Renal pelvis (tissue), 4 donors: ENCODE data around the gene TUBG2. TPM values are rescaled to one million over a fixed set of nuclear protein-coding genes. Genes with fewer than 3 reads are reported as not detected.

Experiments used
- DNase-seq: peaks from one replicate; pipeline ENCODE4 v3.0.0-alpha.2; 2013
- polyA plus RNA-seq, 3 donors: library from polyadenylated mRNA; unstranded; fragments of 120-200 nt; gene quantifications; one replicate each; pipeline ENCODE4 v1.2.1, GENCODE V29; 2013; ENCODE audit not compliant: insufficient read length in 3 of 3

The TUBG2 gene
- polyA plus RNA-seq, 3 donors: 25.1 to 42.7 (median 38.7) TPM

- DNase-seq: no peak
These were observed 35.4 kb downstream of the TUBG2 start for GRCh38 chr17:42694524-42694923.

DNA sequence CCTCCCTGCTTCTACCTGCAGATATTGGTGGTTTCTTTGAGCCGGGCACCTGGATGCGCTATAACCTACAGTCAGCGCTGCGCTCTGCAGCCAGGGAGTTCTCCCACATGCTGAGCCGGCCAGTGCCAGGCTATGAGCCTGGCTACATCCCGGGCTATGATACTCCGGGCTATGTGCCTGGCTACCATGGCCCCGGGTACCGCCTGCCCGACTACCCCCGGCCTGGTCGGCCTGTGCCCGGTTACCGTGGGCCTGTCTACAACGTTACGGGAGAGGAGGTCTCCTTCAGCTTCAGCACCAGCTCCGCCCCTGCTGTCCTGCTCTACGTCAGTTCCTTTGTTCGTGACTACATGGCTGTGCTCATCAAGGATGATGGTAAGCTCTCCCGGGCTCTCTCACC lies 36.4 kb downstream of the TUBG2 start:
- DNase-seq: no peak

DNA sequence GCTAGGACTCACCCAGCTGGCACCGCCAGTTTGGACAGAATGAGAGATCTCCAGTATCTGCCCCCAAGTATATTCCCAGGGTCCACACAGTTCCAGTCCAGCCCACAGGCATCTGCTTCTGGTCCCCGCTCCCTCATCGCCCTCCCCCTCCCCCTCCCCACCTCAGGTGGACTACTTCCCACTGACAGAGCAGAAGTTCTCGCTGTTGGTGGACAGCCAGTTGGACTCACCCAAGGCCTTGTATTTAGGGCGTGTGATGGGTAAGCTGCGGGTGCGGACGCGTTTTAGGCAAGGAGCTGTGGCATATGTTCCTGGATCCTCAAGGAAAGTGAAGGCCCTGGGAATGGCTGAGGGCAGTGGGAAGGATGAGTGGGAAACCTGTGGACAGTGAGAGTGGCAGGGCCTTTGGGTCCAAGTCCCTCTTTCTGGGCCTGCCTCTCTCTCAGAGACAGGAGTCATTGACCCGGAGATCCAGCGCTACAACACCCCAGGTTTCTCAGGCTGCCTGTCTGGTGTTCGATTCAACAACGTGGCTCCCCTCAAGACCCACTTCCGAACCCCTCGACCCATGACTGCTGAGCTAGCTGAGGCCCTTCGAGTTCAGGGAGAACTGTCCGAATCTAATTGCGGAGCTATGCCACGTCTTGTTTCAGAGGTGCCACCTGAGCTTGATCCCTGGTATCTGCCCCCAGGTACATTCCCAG lies 38.2 kb downstream of the TUBG2 start:
- DNase-seq: no peak

DNA sequence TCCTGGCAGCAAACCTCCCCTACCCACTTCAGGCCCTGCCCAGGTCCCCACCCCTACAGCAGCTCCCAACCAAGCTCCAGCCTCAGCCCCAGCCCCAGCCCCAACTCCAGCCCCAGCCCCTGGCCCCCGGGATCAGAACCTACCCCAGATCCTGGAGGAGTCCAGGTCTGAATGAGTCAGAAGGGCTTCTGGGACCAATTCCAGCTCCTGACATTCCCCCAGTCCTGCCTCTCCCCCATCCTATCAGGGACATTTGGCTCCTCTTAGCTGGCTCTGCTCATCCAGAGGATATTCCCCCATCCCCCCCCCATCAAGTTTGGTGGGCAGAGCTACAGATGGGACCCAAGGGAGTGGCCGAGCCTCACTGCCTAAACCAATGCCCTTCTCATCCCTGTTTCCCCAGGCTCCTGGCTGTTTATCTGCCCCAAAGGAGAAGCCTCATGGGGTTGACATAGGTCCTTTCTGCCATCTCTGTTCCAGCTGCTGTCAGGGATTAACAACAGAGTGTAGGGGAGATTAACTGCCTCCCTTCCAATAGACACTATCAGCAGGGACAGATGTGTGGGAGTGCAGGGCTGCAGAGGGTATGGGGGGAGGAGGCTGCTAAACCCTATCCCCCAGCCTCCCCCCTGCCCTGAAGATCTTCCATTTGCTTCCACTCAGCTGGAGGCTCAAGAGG lies 39.8 kb downstream of the TUBG2 start:
- DNase-seq: no peak

- no peak for DNase-seq
These were observed 40.3 kb downstream of the TUBG2 start for GRCh38 chr17:42699415-42699740.

- no peak for DNase-seq
These were observed 41.7 kb downstream of the TUBG2 start for GRCh38 chr17:42700586-42701289.

DNA sequence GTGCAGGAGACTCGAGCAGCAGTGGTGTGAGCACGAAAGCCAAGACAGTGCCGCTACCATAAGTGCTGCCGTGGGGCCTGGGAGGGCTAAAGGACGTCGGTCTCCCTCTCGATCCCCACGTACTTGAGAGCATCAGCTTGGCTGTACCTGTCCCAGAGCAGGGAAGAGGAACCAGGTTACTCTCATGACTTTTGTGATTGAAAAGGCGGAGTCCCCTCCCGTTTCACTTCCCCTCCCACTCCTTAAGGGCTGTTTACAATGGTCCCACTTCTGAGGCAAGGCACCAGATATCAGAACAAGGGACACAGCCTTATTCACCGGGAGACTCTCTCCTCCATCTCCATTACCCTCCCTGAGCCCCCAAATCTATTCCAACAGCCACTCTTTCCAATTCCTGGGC lies 43.4 kb downstream of the TUBG2 start:
- DNase-seq: no peak

DNA sequence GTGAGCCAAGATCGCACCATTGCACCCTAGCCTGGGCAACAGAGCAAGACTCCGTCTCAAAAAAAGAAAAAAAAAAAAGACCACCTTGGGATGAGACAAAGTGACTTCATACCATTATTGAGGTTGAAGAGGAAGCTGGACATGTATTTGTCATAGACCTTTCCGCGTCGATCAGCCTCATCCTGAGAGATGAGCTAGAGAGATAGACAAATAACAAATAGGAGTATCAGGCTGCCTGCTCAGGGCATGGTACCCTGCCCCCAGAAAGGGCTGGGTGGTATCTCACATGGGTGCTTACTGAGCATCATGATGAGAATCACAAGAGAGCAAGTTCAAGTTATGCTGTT lies 45.4 kb downstream of the TUBG2 start:
- no peak for DNase-seq

DNA sequence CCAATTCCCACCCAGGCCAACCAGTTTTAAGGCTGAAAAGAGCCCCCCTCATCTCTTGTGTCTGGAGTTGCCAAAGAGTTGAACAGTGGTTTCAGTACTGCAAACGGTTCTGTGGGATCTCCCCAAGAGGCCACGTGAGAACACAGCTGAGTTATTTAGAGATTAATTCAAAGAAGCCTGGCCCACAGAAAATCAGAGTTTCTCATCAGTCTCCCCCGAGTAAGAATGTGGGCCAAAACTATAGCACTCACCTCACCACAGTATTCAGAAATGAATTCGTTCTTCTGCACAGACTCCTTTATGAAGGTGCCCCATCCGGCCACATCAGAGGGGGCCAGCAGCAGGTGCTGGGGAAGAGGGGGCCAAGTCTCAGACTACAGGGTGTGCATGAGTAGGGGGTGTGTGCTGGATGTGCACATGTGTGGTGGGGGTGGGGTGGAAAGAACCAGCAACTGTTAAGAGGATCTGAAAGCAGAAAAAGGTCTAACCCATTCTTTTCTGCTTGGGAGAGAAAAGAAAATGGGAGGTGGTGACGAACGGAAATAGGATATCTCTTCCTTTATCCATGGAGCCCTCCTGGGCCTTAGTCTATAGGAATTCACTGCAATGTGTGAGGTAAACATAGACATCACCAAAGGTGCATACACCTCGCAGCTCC lies 45.9 kb downstream of the TUBG2 start:
- DNase-seq: no peak

- no peak for DNase-seq
These were observed 47.6 kb downstream of the TUBG2 start for GRCh38 chr17:42706732-42707131.

GRCh38 chr17:42708588-42708987 lies 49.5 kb downstream of the TUBG2 start:
- DNase-seq: no peak

GRCh38 chr17:42709561-42709960 lies 50.5 kb downstream of the TUBG2 start:
- no peak for DNase-seq

Other genes starting within 250 kb of the TUBG2 start
- gene CAVIN1, start 236.0 kb upstream of the TUBG2 start, polyA plus RNA-seq: 10 to 100 TPM; 55.7 to 69.0 (median 59.8) TPM
- gene ATP6V0A1, start 200.4 kb upstream of the TUBG2 start, polyA plus RNA-seq: 10 to 100 TPM; 56.4 to 73.6 (median 72.2) TPM
- gene NAGLU, start 123.0 kb upstream of the TUBG2 start, polyA plus RNA-seq: 10 to 100 TPM; 27.3 to 29.5 (median 29.5) TPM
- gene HSD17B1, start 106.4 kb upstream of the TUBG2 start, polyA plus RNA-seq: 1 to 10 TPM; 5.3 to 6.2 (median 5.8) TPM
- gene COASY, start 97.1 kb upstream of the TUBG2 start, polyA plus RNA-seq: 10 to 100 TPM; 62.1 to 66.7 (median 63.9) TPM
- gene MLX, start 92.2 kb upstream of the TUBG2 start, polyA plus RNA-seq: 10 to 100 TPM; 35.1 to 38.2 (median 35.6) TPM
- 10 to 100 TPM; 18.4 to 23.7 (median 21.6) TPM for gene PSMC3IP, start 81.6 kb upstream of the TUBG2 start, polyA plus RNA-seq
- gene RETREG3, start 49.9 kb upstream of the TUBG2 start, polyA plus RNA-seq: 10 to 100 TPM; 40.4 to 64.2 (median 60.5) TPM
- 10 to 100 TPM; 58.0 to 66.8 (median 60.2) TPM for gene TUBG1, start 49.6 kb upstream of the TUBG2 start, polyA plus RNA-seq
- gene PLEKHH3, start 17.7 kb downstream of the TUBG2 start, polyA plus RNA-seq: 10 to 100 TPM; 17.5 to 20.2 (median 19.9) TPM
- 1 to 10 TPM; 1.5 to 2.7 (median 2.2) TPM for gene CCR10, start 22.6 kb downstream of the TUBG2 start, polyA plus RNA-seq
- gene CNTNAP1, start 23.2 kb downstream of the TUBG2 start, polyA plus RNA-seq: 1 to 10 TPM; 8.7 to 9.5 (median 9.4) TPM
- 10 to 100 TPM; 37.8 to 69.6 (median 57.9) TPM for gene EZH1, start 85.8 kb downstream of the TUBG2 start, polyA plus RNA-seq
- 100 to 1,000 TPM in 1 of 3 donors, 10 to 100 TPM in 2; 83.1 to 113 (median 87.2) TPM for gene RAMP2, start 101.9 kb downstream of the TUBG2 start, polyA plus RNA-seq
- 10 to 100 TPM; 87.8 to 95.9 (median 90.9) TPM for gene VPS25, start 114.2 kb downstream of the TUBG2 start, polyA plus RNA-seq
- 10 to 100 TPM in 1 of 3 donors, 1 to 10 TPM in 2; 9.1 to 13.8 (median 9.3) TPM for gene WNK4, start 121.3 kb downstream of the TUBG2 start, polyA plus RNA-seq
- gene COA3, start 139.4 kb downstream of the TUBG2 start, polyA plus RNA-seq: 100 to 1,000 TPM; 155 to 187 (median 161) TPM
- 1 to 10 TPM; 1.3 to 3.9 (median 3.3) TPM for gene CNTD1, start 139.6 kb downstream of the TUBG2 start, polyA plus RNA-seq
- 10 to 100 TPM; 64.9 to 82.2 (median 72.0) TPM for gene BECN1, start 165.0 kb downstream of the TUBG2 start, polyA plus RNA-seq
- gene PSME3, start 174.1 kb downstream of the TUBG2 start, polyA plus RNA-seq: 10 to 100 TPM; 97.6 to 99.2 (median 98.5) TPM
- gene AOC2, start 185.3 kb downstream of the TUBG2 start, polyA plus RNA-seq: 1 to 10 TPM; 1.1 to 2.2 (median 1.6) TPM
- 1 to 10 TPM; 5.4 to 6.2 (median 5.5) TPM for gene AOC3, start 191.9 kb downstream of the TUBG2 start, polyA plus RNA-seq
- 1 to 10 TPM; 4.7 to 9.1 (median 8.6) TPM for gene G6PC1, start 241.5 kb downstream of the TUBG2 start, polyA plus RNA-seq